IMR-90 (cell line): ENCODE measurements around the gene RPL10A. TPM values are rescaled to one million over a fixed set of nuclear protein-coding genes. Genes with fewer than 3 reads are reported as not detected.

Experiments
- ATAC-seq: fragments of 200-7000 bp; cut with Tn5 transposase; 2 replicates; pipeline ENCODE4 v1.9.1; 2020; ENCODE audit warnings: low read depth, mild to moderate bottlenecking, moderate library complexity
- BruUV-seq: library from RNA; stranded (reverse); fragments of 400-500 nt; replicated peaks from 2 replicates; lab custom pipeline; 2021; lab: Mats Ljungman, UMichigan
- CTCF ChIA-PET: fragments of 300-600 bp; formaldehyde crosslinking; extraction: SDS; loops from one replicate; lab custom pipeline; 2021; ENCODE audit warnings: antibody characterized with exemption; lab: Yijun Ruan, JAX
- POLR2A ChIA-PET: fragments of 300-600 bp; sonication (Branson Sonifier 250); formaldehyde crosslinking; loops from one replicate; lab custom pipeline; 2022; ENCODE audit warnings: antibody characterized with exemption; ENCODE audit not compliant: unreplicated experiment; lab: Charles Lee
- DNase-seq: peaks from one replicate; pipeline ENCODE4 v3.0.0; 2013
- H2AFZ ChIP-seq: replicated peaks from 2 replicates; pipeline ENCODE3; 2013; ENCODE audit warnings: low read length, mild to moderate bottlenecking; ENCODE audit not compliant: poor library complexity
- H2AK5ac ChIP-seq: 2 replicates; pipeline ENCODE4 v1.6.1; 2013; ENCODE audit warnings: low read depth, low read length, inconsistent platforms
- H2AK9ac ChIP-seq: replicated peaks from 2 replicates; pipeline ENCODE3; 2013; ENCODE audit warnings: mild to moderate bottlenecking, low read depth, low read length, moderate library complexity; ENCODE audit not compliant: poor library complexity
- H2BK120ac ChIP-seq: 2 replicates; pipeline ENCODE4 v1.6.1; 2013; ENCODE audit warnings: low read depth, low read length, inconsistent platforms
- H2BK15ac ChIP-seq: 3 replicates; pipeline ENCODE4 v1.6.1; 2013; ENCODE audit warnings: low read depth, low read length, inconsistent platforms
- H2BK20ac ChIP-seq: 2 replicates; pipeline ENCODE4 v1.6.1; 2013; ENCODE audit warnings: low read depth, mild to moderate bottlenecking, inconsistent platforms, low read length, moderate library complexity
- H2BK5ac ChIP-seq: 2 replicates; pipeline ENCODE4 v1.6.1; 2013; ENCODE audit warnings: mild to moderate bottlenecking, low read depth, low read length, inconsistent platforms; ENCODE audit not compliant: poor library complexity, severe bottlenecking
- H3K14ac ChIP-seq: replicated peaks from 2 replicates; pipeline ENCODE4 v1.6.1; 2013; ENCODE audit warnings: low read depth, low read length, inconsistent platforms
- H3K18ac ChIP-seq: 2 replicates; pipeline ENCODE4 v1.6.1; 2013; ENCODE audit warnings: low read depth, low read length, control low read depth
- H3K23ac ChIP-seq: 2 replicates; pipeline ENCODE4 v1.6.1; 2013; ENCODE audit warnings: low read depth, low read length, inconsistent platforms
- H3K27ac ChIP-seq: 2 replicates; pipeline ENCODE4 v1.5.1; 2013; ENCODE audit warnings: mild to moderate bottlenecking, control low read depth, low read length; ENCODE audit not compliant: insufficient read depth
- H3K27me3 ChIP-seq: 2 replicates; pipeline ENCODE4 v1.6.1; 2013; ENCODE audit warnings: low read length; ENCODE audit not compliant: control insufficient read depth, insufficient read depth
- H3K36me3 ChIP-seq: 2 replicates; pipeline ENCODE4 v1.6.1; 2013; ENCODE audit warnings: low read length, mixed read lengths; ENCODE audit not compliant: control insufficient read depth, insufficient read depth
- H3K4ac ChIP-seq: 2 replicates; pipeline ENCODE4 v1.6.1; 2013; ENCODE audit warnings: low read depth, low read length, inconsistent platforms
- H3K4me1 ChIP-seq: 2 replicates; pipeline ENCODE4 v1.6.1; 2013; ENCODE audit warnings: low read length, mixed read lengths; ENCODE audit not compliant: control insufficient read depth, insufficient read depth
- H3K4me2 ChIP-seq: 2 replicates; pipeline ENCODE4 v1.6.1; 2013; ENCODE audit warnings: low read depth, mild to moderate bottlenecking, control low read depth, low read length, moderate library complexity
- H3K4me3 ChIP-seq: 2 replicates; pipeline ENCODE4 v1.5.1; 2013; ENCODE audit warnings: low read depth, mild to moderate bottlenecking, control low read depth, low read length, moderate library complexity; ENCODE audit not compliant: insufficient read depth
- H3K56ac ChIP-seq: 2 replicates; pipeline ENCODE4 v1.6.1; 2013; ENCODE audit warnings: low read length, inconsistent platforms; ENCODE audit not compliant: insufficient read depth; ENCODE audit errors: extremely low read depth
- H3K79me1 ChIP-seq, 2 experiments: 2 replicates each; pipeline ENCODE4 v1.6.1; 2013; ENCODE audit warnings: low read length in 2 of 2, inconsistent platforms in 1 of 2, low read depth in 1 of 2
- H3K9ac ChIP-seq: 2 replicates; pipeline ENCODE4 v1.6.1; 2013; ENCODE audit warnings: low read depth, low read length, control low read depth
- H3K9me1 ChIP-seq: 2 replicates; pipeline ENCODE4 v1.6.1; 2013; ENCODE audit warnings: low read length, inconsistent platforms; ENCODE audit not compliant: insufficient read depth
- H3K9me3 ChIP-seq: 2 replicates; pipeline ENCODE4 v1.6.1; 2013; ENCODE audit warnings: low read length; ENCODE audit not compliant: control insufficient read depth, insufficient read depth
- H4K20me1 ChIP-seq: 2 replicates; pipeline ENCODE4 v1.6.1; 2013; ENCODE audit warnings: low read length, inconsistent platforms; ENCODE audit not compliant: insufficient read depth
- H4K5ac ChIP-seq: 2 replicates; pipeline ENCODE4 v1.6.1; 2013; ENCODE audit warnings: mild to moderate bottlenecking, low read depth, low read length, control low read depth
- H4K8ac ChIP-seq, 2 experiments: 2 replicates each; pipeline ENCODE4 v1.6.1; 2013; ENCODE audit warnings: low read depth in 2 of 2, low read length in 2 of 2, control low read depth in 1 of 2, inconsistent platforms in 1 of 2
- H4K91ac ChIP-seq: 2 replicates; pipeline ENCODE4 v1.6.1; 2013; ENCODE audit warnings: low read depth, low read length, inconsistent platforms; ENCODE audit not compliant: insufficient read depth
- ELK1 ChIP-seq: fragments of 150-350 bp; IDR thresholded peaks from 2 replicates; pipeline ENCODE4 v1.6.1; 2016; ENCODE audit warnings: low read depth, mild to moderate bottlenecking, low read length, moderate library complexity, borderline replicate concordance
- RAD21 ChIP-seq: IDR thresholded peaks from 2 replicates; pipeline ENCODE4 v1.6.1; 2012; ENCODE audit warnings: low read length, improper control_type of control experiment
- SMC3 ChIP-seq: fragments of 150-350 bp; IDR thresholded peaks from 2 replicates; pipeline ENCODE4 v1.6.1; 2016; ENCODE audit warnings: low read depth, mild to moderate bottlenecking, antibody characterized with exemption, low read length, moderate library complexity
- WGBS, 2 experiments: methylation state at CpG; one replicate each; pipeline versions ENCODE4 v1.1.5 to v1.1.7; 2013; ENCODE audit warnings: missing lambda C conversion rate in 2 of 2; ENCODE audit not compliant: insufficient read length in 1 of 2; ENCODE audit errors: extremely low coverage in 2 of 2; 5-methylcytosine and 5-hydroxymethylcytosine counted together
- dilution Hi-C: fragments of 300-500 bp; cut with HindIII; formaldehyde crosslinking; loops from one replicate; pipeline ENCODE4 v1.14.3; 2018; ENCODE audit warnings: low sequenced_read_pairs; ENCODE audit not compliant: unreplicated experiment
- in situ Hi-C: fragments of 300-500 bp; cut with MboI; formaldehyde crosslinking; loops from 3 replicates; pipeline ENCODE4 v1.14.3; 2019; ENCODE audit warnings: low sequenced_read_pairs, inconsistent platforms, mixed read lengths
- intact Hi-C: fragments of 100-400 bp; cut with micrococcal nuclease; formaldehyde crosslinking; loops from 2 replicates; pipeline ENCODE4 v1.10.0; 2022
- polyA plus RNA-seq, 3 experiments: library from polyadenylated mRNA; depleted of rRNA; stranded (reverse); fragments of >200 nt; gene quantifications; 2 replicates each; pipeline ENCODE4 v1.2.3, GENCODE V29; 2012; ENCODE audit warnings: low replicate concordance in 1 of 3
- total RNA-seq: library from RNA; depleted of rRNA; stranded (reverse); fragments of >200 nt; gene quantifications from 2 replicates; pipeline ENCODE4 v1.2.3, GENCODE V29; 2012

Gene RPL10A
- total and polyA plus RNA-seq, 2 of the 4 experiments (the other 2 are of a cell fraction), result 2,310 to 3,153 TPM

GRCh38 chr6:35445691-35446090 is 22.5 kb upstream of the RPL10A start:
- no peak overlapping the region for H3K4me3 ChIP-seq
- intact Hi-C loops (no loop called here), dilution Hi-C loops (no loop called here), in situ Hi-C loops (no loop called here)
- CTCF ChIA-PET, result no interaction called here
- H2AK5ac ChIP-seq, result peak overlapping the region; percentile 73; the same call in 1 of the 2 replicates
- H3K9me1 ChIP-seq, result no peaks in the 10 kb centered on the region
- WGBS, 2 experiments, result 91% methylated on average over 6 of the region's 7 CpGs; no CpG with 5 or more reads in 1 of the 2 experiments
- H2AFZ ChIP-seq, result no peak overlapping the region
- H3K56ac ChIP-seq, result no peak overlapping the region
- H3K79me1 ChIP-seq, result no peaks in the 10 kb centered on the region
- no peaks in the 10 kb centered on the region for H4K20me1 ChIP-seq
- no peak overlapping the region; a peak in 1 of 4 replicates for H4K8ac ChIP-seq
- no peaks in the 10 kb centered on the region for H3K27me3 ChIP-seq
- TF ChIP-seq SMC3 (no peak), RAD21 (no peak), ELK1 (no peak)
- peak; percentile 42 for DNase-seq
- H3K27ac ChIP-seq, result no peak overlapping the region
- H3K9me3 ChIP-seq, result no peaks in the 10 kb centered on the region
- ATAC-seq, result no peak
- H2BK120ac ChIP-seq, result peak overlapping the region; percentile 1; the same call in 1 of the 2 replicates
- no peak overlapping the region for H3K4me2 ChIP-seq
- H2BK20ac ChIP-seq, result peak overlapping the region; percentile 42; the same call in 1 of the 2 replicates
- no peak overlapping the region for H2BK5ac ChIP-seq
- no peak overlapping the region for H2AK9ac ChIP-seq
- H4K91ac ChIP-seq, result no peak overlapping the region
- H3K4me1 ChIP-seq, result no peaks in the 10 kb centered on the region
- no peak overlapping the region for H3K23ac ChIP-seq
- no TSS peak for BruUV-seq
- no peak overlapping the region for H4K5ac ChIP-seq
- H3K18ac ChIP-seq, result no peak overlapping the region
- H3K14ac ChIP-seq, result no peak overlapping the region
- H3K4ac ChIP-seq, result no peak overlapping the region
- no peaks in the 10 kb centered on the region for H3K36me3 ChIP-seq
- no peak overlapping the region for H3K9ac ChIP-seq
- no peak overlapping the region for H2BK15ac ChIP-seq
- POLR2A ChIA-PET, result no interaction called here
